GM23338 (cell line): ENCODE results near the gene MYO1E. TPM values are rescaled to one million over a fixed set of nuclear protein-coding genes. Genes with fewer than 3 reads are reported as not detected.

Source experiments
- ATAC-seq: fragments of 200-7000 bp; cut with Tn5 transposase; 3 replicates; pipeline ENCODE4 v1.9.1; 2020
- DNase-seq: peaks from one replicate; pipeline ENCODE4 v3.0.0-alpha.2; 2015; ENCODE audit warnings: low spot score
- H2AFZ ChIP-seq: fragments of 200-600 bp; sonication (generic); 2 replicates; pipeline ENCODE4 v1.8.0; 2016; ENCODE audit warnings: antibody characterized with exemption, mild to moderate bottlenecking, moderate library complexity
- H3F3A ChIP-seq: fragments of 200-600 bp; sonication (generic); replicated peaks from 2 replicates; pipeline ENCODE4 v1.8.0; 2017; ENCODE audit warnings: antibody characterized with exemption, mixed run types, low read depth
- H3K27ac ChIP-seq: fragments of 200-600 bp; sonication (generic); 2 replicates; pipeline ENCODE4 v1.6.1; 2016; ENCODE audit warnings: low read depth
- H3K27me3 ChIP-seq: fragments of 200-600 bp; sonication (generic); 2 replicates; pipeline ENCODE4 v1.8.0; 2016; ENCODE audit warnings: mild to moderate bottlenecking, mixed run types, moderate library complexity; ENCODE audit not compliant: insufficient read depth
- H3K36me3 ChIP-seq: fragments of 200-600 bp; sonication (generic); 2 replicates; pipeline ENCODE4 v1.8.0; 2016; ENCODE audit warnings: mild to moderate bottlenecking; ENCODE audit not compliant: insufficient read depth
- H3K4me1 ChIP-seq: fragments of 200-600 bp; sonication (generic); 2 replicates; pipeline ENCODE4 v1.8.0; 2016; ENCODE audit warnings: mild to moderate bottlenecking, moderate library complexity; ENCODE audit not compliant: insufficient read depth
- H3K4me2 ChIP-seq: fragments of 200-600 bp; sonication (generic); 2 replicates; pipeline ENCODE4 v1.7.1; 2017; ENCODE audit warnings: mixed run types
- H3K4me3 ChIP-seq: fragments of 200-600 bp; sonication (generic); 2 replicates; pipeline ENCODE4 v1.6.1; 2016; ENCODE audit warnings: mixed run types
- H3K79me2 ChIP-seq: fragments of 200-600 bp; sonication (generic); replicated peaks from 2 replicates; pipeline ENCODE4 v1.8.0; 2017; ENCODE audit warnings: mild to moderate bottlenecking; ENCODE audit not compliant: insufficient read depth
- H3K9me2 ChIP-seq: fragments of 200-600 bp; sonication (generic); 2 replicates; pipeline ENCODE4 v1.8.0; 2017; ENCODE audit not compliant: insufficient read depth
- H4K20me1 ChIP-seq: fragments of 200-600 bp; sonication (generic); replicated peaks from 2 replicates; pipeline ENCODE4 v1.8.0; 2017; ENCODE audit warnings: mild to moderate bottlenecking; ENCODE audit not compliant: insufficient read depth
- H3K27ac Mint-ChIP-seq: 2 replicates; pipeline ENCODE4 v1.8.0; 2020; ENCODE audit warnings: inconsistent platforms, mild to moderate bottlenecking, moderate library complexity, mixed read lengths
- H3K27me3 Mint-ChIP-seq: 3 replicates; pipeline ENCODE4 v1.8.0; 2022; ENCODE audit warnings: low read depth, mild to moderate bottlenecking, moderate library complexity, mixed read lengths, inconsistent platforms; ENCODE audit not compliant: insufficient read depth, poor library complexity
- H3K36me3 Mint-ChIP-seq: 3 replicates; pipeline ENCODE4 v1.8.0; 2021; ENCODE audit warnings: low read depth, mild to moderate bottlenecking, inconsistent platforms, moderate library complexity, mixed read lengths
- H3K4me1 Mint-ChIP-seq: 3 replicates; pipeline ENCODE4 v1.8.0; 2020; ENCODE audit warnings: mild to moderate bottlenecking, inconsistent platforms, mixed read lengths
- H3K4me3 Mint-ChIP-seq: 3 replicates; pipeline ENCODE4 v1.8.0; 2021; ENCODE audit warnings: moderate library complexity, mild to moderate bottlenecking, inconsistent platforms, mixed read lengths
- H3K9me3 Mint-ChIP-seq: 3 replicates; pipeline ENCODE4 v1.8.0; 2020; ENCODE audit warnings: moderate library complexity, mild to moderate bottlenecking, inconsistent platforms, mixed read lengths
- CREB1 ChIP-seq: fragments of 250-450 bp; sonication (Bioruptor Pico); IDR thresholded peaks from 2 replicates; pipeline ENCODE4 v1.5.0; 2020; ENCODE audit warnings: low read depth, mild to moderate bottlenecking, moderate library complexity
- ETS1 ChIP-seq: IDR thresholded peaks from 2 replicates; pipeline ENCODE4 v1.6.1; 2016; ENCODE audit warnings: antibody characterized with exemption
- EZH2 ChIP-seq: fragments of 200-600 bp; sonication (generic); IDR thresholded peaks from one replicate; pipeline ENCODE4 v1.8.0; 2017; ENCODE audit warnings: antibody characterized with exemption, mild to moderate bottlenecking, low read depth; ENCODE audit not compliant: unreplicated experiment
- EZH2phosphoT487 ChIP-seq: fragments of 200-600 bp; sonication (generic); IDR thresholded peaks from one replicate; pipeline ENCODE4 v1.8.1; 2018; ENCODE audit warnings: antibody characterized with exemption; ENCODE audit not compliant: unreplicated experiment
- JUNB ChIP-seq: IDR thresholded peaks from one replicate; pipeline ENCODE4 v1.6.1; 2016; ENCODE audit warnings: antibody characterized with exemption; ENCODE audit not compliant: unreplicated experiment
- NANOG ChIP-seq: IDR thresholded peaks from 2 replicates; pipeline ENCODE4 v1.6.1; 2016; ENCODE audit warnings: antibody characterized with exemption, borderline replicate concordance
- POLR2AphosphoS5 ChIP-seq: IDR thresholded peaks from 2 replicates; pipeline ENCODE4 v1.6.1; 2016; ENCODE audit warnings: antibody characterized with exemption, low read depth
- STAT1 ChIP-seq: IDR thresholded peaks from one replicate; pipeline ENCODE4 v1.6.1; 2016; ENCODE audit warnings: antibody characterized with exemption; ENCODE audit not compliant: unreplicated experiment
- ZNF114 ChIP-seq: fragments of 250-450 bp; sonication (Bioruptor Pico); IDR thresholded peaks from 2 replicates; pipeline ENCODE4 v1.5.0; 2020; ENCODE audit warnings: mild to moderate bottlenecking, moderate library complexity
- ZNF331 ChIP-seq: fragments of 250-450 bp; sonication (Bioruptor Pico); IDR thresholded peaks from 2 replicates; pipeline ENCODE4 v1.5.0; 2020; ENCODE audit warnings: low read depth, mild to moderate bottlenecking, moderate library complexity
- ZNF462 ChIP-seq: fragments of 250-450 bp; sonication (Bioruptor Pico); IDR thresholded peaks from 2 replicates; pipeline ENCODE4 v1.5.0; 2020; ENCODE audit warnings: mild to moderate bottlenecking, moderate library complexity
- polyA plus RNA-seq: library from polyadenylated mRNA; unstranded; fragments of >200 nt; fragmentation: Nextera tagmentation; extraction: Ambion mirVana; gene quantifications from 2 replicates; pipeline ENCODE4 v1.2.1, GENCODE V29; 2016
- total RNA-seq: library from RNA; depleted of rRNA; stranded (reverse); fragments of >200 nt; shearing (Covaris generic); gene quantifications from 2 replicates; pipeline ENCODE4 v1.2.3, GENCODE V29; 2014
- TF ChIP-seq, protein P1 (sequence below), 2 experiments: fragments of 200-600 bp in 1 of 2; sonication (generic) in 1 of 2; conservative IDR thresholded peaks; 2 replicates each; pipeline versions ENCODE4 v1.5.1 to v1.6.1; 2016 to 2017; ENCODE audit warnings: antibody characterized with exemption in 2 of 2, low read depth in 2 of 2, mild to moderate bottlenecking in 2 of 2, moderate library complexity in 1 of 2
- TF ChIP-seq, protein P2 (sequence below): IDR thresholded peaks from one replicate; pipeline ENCODE4 v1.6.1; 2018; ENCODE audit warnings: antibody characterized with exemption; ENCODE audit not compliant: unreplicated experiment

MYO1E gene
- total and polyA plus RNA-seq, 2 experiments from 2014 or later: 68.3 to 131 TPM

- H3K36me3 Mint-ChIP-seq: peaks cover 22% of the 10 kb centered on the region
- Histone ChIP-seq H4K20me1 (no peaks in the 10 kb centered on the region), H3K9me2 (0 out of 2 replicates have a peak, but pooled peaks cover 5% of the 10 kb centered on the region), H3K4me2 (no peak overlapping the region), H3K4me3 (no peak overlapping the region), H3K27ac (0 out of 2 replicates have a peak overlapping the region, but pooled peaks have one; percentile 70), H3K4me1 (no peaks in the 10 kb centered on the region), H3K79me2 (no peaks in the 10 kb centered on the region), H3F3A (no peaks in the 10 kb centered on the region), H3K36me3 (0 out of 2 replicates have a peak, but pooled peaks cover 10% of the 10 kb centered on the region), H3K27me3 (no peaks in the 10 kb centered on the region), H2AFZ (no peak overlapping the region)
- DNase-seq (no peak), ATAC-seq (no peak)
- peak overlapping the region; percentile 61; the same call in 1 of the 2 replicates for H3K27ac Mint-ChIP-seq
- peaks cover 19% of the 10 kb centered on the region for H3K4me1 Mint-ChIP-seq
- no peaks in the 10 kb centered on the region for H3K9me3 Mint-ChIP-seq
- no peak overlapping the region for H3K4me3 Mint-ChIP-seq
- no peaks in the 10 kb centered on the region for H3K27me3 Mint-ChIP-seq
- TF ChIP-seq ZNF114: no peak
- TF ChIP-seq STAT1: no peak
- no peak for TF ChIP-seq POLR2AphosphoS5
- TF ChIP-seq ZNF331 (CRISPR knock-in tag): no peak
- TF ChIP-seq, protein P1, sequence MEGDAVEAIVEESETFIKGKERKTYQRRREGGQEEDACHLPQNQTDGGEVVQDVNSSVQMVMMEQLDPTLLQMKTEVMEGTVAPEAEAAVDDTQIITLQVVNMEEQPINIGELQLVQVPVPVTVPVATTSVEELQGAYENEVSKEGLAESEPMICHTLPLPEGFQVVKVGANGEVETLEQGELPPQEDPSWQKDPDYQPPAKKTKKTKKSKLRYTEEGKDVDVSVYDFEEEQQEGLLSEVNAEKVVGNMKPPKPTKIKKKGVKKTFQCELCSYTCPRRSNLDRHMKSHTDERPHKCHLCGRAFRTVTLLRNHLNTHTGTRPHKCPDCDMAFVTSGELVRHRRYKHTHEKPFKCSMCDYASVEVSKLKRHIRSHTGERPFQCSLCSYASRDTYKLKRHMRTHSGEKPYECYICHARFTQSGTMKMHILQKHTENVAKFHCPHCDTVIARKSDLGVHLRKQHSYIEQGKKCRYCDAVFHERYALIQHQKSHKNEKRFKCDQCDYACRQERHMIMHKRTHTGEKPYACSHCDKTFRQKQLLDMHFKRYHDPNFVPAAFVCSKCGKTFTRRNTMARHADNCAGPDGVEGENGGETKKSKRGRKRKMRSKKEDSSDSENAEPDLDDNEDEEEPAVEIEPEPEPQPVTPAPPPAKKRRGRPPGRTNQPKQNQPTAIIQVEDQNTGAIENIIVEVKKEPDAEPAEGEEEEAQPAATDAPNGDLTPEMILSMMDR (conservative IDR thresholded peaks at IDR 0.05; ENCODE audit: low read depth in 2 of 2): no peak
- no peak for TF ChIP-seq EZH2
- no peak for TF ChIP-seq JUNB
- no peak for TF ChIP-seq EZH2phosphoT487
- TF ChIP-seq, protein P2, sequence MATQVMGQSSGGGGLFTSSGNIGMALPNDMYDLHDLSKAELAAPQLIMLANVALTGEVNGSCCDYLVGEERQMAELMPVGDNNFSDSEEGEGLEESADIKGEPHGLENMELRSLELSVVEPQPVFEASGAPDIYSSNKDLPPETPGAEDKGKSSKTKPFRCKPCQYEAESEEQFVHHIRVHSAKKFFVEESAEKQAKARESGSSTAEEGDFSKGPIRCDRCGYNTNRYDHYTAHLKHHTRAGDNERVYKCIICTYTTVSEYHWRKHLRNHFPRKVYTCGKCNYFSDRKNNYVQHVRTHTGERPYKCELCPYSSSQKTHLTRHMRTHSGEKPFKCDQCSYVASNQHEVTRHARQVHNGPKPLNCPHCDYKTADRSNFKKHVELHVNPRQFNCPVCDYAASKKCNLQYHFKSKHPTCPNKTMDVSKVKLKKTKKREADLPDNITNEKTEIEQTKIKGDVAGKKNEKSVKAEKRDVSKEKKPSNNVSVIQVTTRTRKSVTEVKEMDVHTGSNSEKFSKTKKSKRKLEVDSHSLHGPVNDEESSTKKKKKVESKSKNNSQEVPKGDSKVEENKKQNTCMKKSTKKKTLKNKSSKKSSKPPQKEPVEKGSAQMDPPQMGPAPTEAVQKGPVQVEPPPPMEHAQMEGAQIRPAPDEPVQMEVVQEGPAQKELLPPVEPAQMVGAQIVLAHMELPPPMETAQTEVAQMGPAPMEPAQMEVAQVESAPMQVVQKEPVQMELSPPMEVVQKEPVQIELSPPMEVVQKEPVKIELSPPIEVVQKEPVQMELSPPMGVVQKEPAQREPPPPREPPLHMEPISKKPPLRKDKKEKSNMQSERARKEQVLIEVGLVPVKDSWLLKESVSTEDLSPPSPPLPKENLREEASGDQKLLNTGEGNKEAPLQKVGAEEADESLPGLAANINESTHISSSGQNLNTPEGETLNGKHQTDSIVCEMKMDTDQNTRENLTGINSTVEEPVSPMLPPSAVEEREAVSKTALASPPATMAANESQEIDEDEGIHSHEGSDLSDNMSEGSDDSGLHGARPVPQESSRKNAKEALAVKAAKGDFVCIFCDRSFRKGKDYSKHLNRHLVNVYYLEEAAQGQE: no peak
- TF ChIP-seq NANOG: no peak
- no peak for TF ChIP-seq ZNF462 (CRISPR knock-in tag)
- TF ChIP-seq ETS1: no peak
- TF ChIP-seq CREB1 (CRISPR knock-in tag): no peak
Observed at GRCh38 chr15:59166601-59167265, 205.9 kb downstream of the MYO1E start.
